CD4-positive, CD25-positive, alpha-beta regulatory T cell (primary cell): ENCODE results near the gene GSDMA. TPM values are rescaled to one million over a fixed set of nuclear protein-coding genes. Genes with fewer than 3 reads are reported as not detected.
A peak's percentile ranks its signal among the peaks of the same experiment; 100 is the strongest.

Experiments
- ATAC-seq, 2 donors: fragments of 150-1000 bp; cut with Tn5 transposase; one replicate each; pipeline ENCODE4 v1.10.0; 2021; ENCODE audit warnings: low read depth in 2 of 2, moderate number of reproducible peaks in 2 of 2, moderate library complexity in 1 of 2
- DNase-seq, 3 donors: peaks; one replicate each; pipeline versions ENCODE4 v3.0.0 to v3.0.0-alpha.2; 2012 to 2022; ENCODE audit warnings: mixed read lengths in 1 of 3
- H3K27ac ChIP-seq: one replicate; pipeline ENCODE4 v1.7.0; 2013; ENCODE audit warnings: mild to moderate bottlenecking, low read length; ENCODE audit not compliant: insufficient read depth, poor library complexity, severe bottlenecking
- H3K27me3 ChIP-seq: one replicate; pipeline ENCODE4 v1.7.0; 2013; ENCODE audit warnings: low read length; ENCODE audit not compliant: control insufficient read depth, insufficient read depth
- H3K36me3 ChIP-seq: one replicate; pipeline ENCODE4 v1.7.0; 2013; ENCODE audit warnings: mild to moderate bottlenecking, low read length, moderate library complexity; ENCODE audit not compliant: control insufficient read depth, insufficient read depth
- H3K4me1 ChIP-seq: 2 replicates; pipeline ENCODE4 v1.7.0; 2013; ENCODE audit warnings: mild to moderate bottlenecking, low read length; ENCODE audit not compliant: insufficient read depth, control insufficient read depth, poor library complexity, severe bottlenecking
- H3K4me3 ChIP-seq: one replicate; pipeline ENCODE4 v1.7.0; 2013; ENCODE audit warnings: low read depth, mild to moderate bottlenecking, low read length, moderate library complexity
- H3K9me3 ChIP-seq, 2 experiments: 1 replicate in 1 of 2; 2 replicates in 1 of 2; pipeline ENCODE4 v1.7.0; 2013; ENCODE audit warnings: low read length in 2 of 2, mild to moderate bottlenecking in 1 of 2, moderate library complexity in 1 of 2; ENCODE audit not compliant: control insufficient read depth in 2 of 2
- H3K27ac Mint-ChIP-seq, 3 donors: one replicate each; pipeline ENCODE4 v1.8.0; 2020 to 2022; ENCODE audit warnings: mild to moderate bottlenecking in 3 of 3, mixed read lengths in 3 of 3, moderate library complexity in 2 of 3
- H3K27me3 Mint-ChIP-seq: one replicate; pipeline ENCODE4 v1.8.0; 2022; ENCODE audit warnings: mild to moderate bottlenecking, mixed read lengths
- H3K36me3 Mint-ChIP-seq: one replicate; pipeline ENCODE4 v1.8.0; 2020; ENCODE audit warnings: mixed read lengths
- H3K4me1 Mint-ChIP-seq, 4 donors: one replicate each; pipeline ENCODE4 v1.8.0; 2020 to 2022; ENCODE audit warnings: mixed read lengths in 4 of 4, mild to moderate bottlenecking in 1 of 4
- H3K4me3 Mint-ChIP-seq, 4 donors: one replicate each; pipeline ENCODE4 v1.8.0; 2020 to 2022; ENCODE audit warnings: mild to moderate bottlenecking in 4 of 4, mixed read lengths in 4 of 4, moderate library complexity in 3 of 4
- H3K9me3 Mint-ChIP-seq, 7 donors: one replicate each; pipeline ENCODE4 v1.8.0; 2020 to 2022; ENCODE audit warnings: mixed read lengths in 7 of 7, mild to moderate bottlenecking in 3 of 7, moderate library complexity in 2 of 7
- polyA plus RNA-seq, 4 donors: library from polyadenylated mRNA; unstranded; fragments of 300-500 nt; fragmentation: Illumina TruSeq; gene quantifications; one replicate each; pipeline ENCODE4 v1.2.3, GENCODE V29; 2021
- total RNA-seq: library from RNA; stranded (reverse); gene quantifications from one replicate; pipeline ENCODE4 v1.2.3, GENCODE V29; 2022

The GSDMA gene
- total and polyA plus RNA-seq, 5 donors from 2014 or later = 1.1 to 2.8 (median 2.1) TPM

DNA sequence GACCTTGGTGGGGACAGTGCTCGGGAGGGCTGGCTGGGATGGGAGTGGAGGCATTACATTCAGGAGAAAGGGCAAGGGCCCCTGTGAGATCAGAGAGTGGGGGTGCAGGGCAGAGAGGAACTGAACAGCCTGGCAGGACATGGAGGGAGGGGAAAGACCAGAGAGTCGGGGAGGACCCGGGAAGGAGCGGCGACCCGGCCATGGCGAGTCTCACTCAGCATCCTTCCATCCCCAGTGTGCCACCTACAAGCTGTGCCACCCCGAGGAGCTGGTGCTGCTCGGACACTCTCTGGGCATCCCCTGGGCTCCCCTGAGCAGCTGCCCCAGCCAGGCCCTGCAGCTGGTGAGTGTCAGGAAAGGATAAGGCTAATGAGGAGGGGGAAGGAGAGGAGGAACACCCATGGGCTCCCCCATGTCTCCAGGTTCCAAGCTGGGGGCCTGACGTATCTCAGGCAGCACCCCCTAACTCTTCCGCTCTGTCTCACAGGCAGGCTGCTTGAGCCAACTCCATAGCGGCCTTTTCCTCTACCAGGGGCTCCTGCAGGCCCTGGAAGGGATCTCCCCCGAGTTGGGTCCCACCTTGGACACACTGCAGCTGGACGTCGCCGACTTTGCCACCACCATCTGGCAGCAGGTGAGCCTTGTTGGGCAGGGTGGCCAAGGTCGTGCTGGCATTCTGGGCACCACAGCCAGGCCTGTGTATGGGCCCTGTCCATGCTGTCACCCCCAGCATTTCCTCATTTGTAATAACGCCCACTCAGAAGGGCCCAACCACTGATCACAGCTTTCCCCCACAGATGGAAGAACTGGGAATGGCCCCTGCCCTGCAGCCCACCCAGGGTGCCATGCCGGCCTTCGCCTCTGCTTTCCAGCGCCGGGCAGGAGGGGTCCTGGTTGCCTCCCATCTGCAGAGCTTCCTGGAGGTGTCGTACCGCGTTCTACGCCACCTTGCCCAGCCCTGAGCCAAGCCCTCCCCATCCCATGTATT, 53.5 kb downstream of the GSDMA start:
- Mint-ChIP-seq H3K4me3 (no peak overlapping the region), H3K27ac (no peak overlapping the region), H3K9me3 (peaks cover 0 to 1% (median 0%) of the 10 kb centered on the region in 7 donors), H3K4me1 (peaks cover 0 to 13% (median 3%) of the 10 kb centered on the region in 4 donors), H3K27me3 (no peaks in the 10 kb centered on the region), H3K36me3 (peaks cover 11% of the 10 kb centered on the region)
- no peak for ATAC-seq
- H3K27ac ChIP-seq = no peak overlapping the region
- peaks cover 23% of the 10 kb centered on the region for H3K36me3 ChIP-seq
- H3K4me3 ChIP-seq = no peak overlapping the region
- H3K4me1 ChIP-seq = no peaks in the 10 kb centered on the region
- no peaks in the 10 kb centered on the region for H3K27me3 ChIP-seq
- no peaks in the 10 kb centered on the region for H3K9me3 ChIP-seq
- DNase-seq = no peak

DNA sequence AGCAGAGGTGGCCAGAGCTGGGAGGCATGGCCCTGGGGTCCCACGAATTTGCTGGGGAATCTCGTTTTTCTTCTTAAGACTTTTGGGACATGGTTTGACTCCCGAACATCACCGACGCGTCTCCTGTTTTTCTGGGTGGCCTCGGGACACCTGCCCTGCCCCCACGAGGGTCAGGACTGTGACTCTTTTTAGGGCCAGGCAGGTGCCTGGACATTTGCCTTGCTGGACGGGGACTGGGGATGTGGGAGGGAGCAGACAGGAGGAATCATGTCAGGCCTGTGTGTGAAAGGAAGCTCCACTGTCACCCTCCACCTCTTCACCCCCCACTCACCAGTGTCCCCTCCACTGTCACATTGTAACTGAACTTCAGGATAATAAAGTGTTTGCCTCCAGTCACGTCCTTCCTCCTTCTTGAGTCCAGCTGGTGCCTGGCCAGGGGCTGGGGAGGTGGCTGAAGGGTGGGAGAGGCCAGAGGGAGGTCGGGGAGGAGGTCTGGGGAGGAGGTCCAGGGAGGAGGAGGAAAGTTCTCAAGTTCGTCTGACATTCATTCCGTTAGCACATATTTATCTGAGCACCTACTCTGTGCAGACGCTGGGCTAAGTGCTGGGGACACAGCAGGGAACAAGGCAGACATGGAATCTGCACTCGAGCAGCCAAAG, 54.7 kb downstream of the GSDMA start:
- H3K27me3 Mint-ChIP-seq = no peaks in the 10 kb centered on the region
- peaks cover 0 to 7% (median 3%) of the 10 kb centered on the region in 4 donors for H3K4me1 Mint-ChIP-seq
- no peak overlapping the region for H3K27ac Mint-ChIP-seq
- no peaks in the 10 kb centered on the region for H3K9me3 ChIP-seq
- no peak overlapping the region for H3K4me3 ChIP-seq
- ATAC-seq (no peak), DNase-seq (no peak)
- no peaks in the 10 kb centered on the region for H3K27me3 ChIP-seq
- peaks cover 0 to 1% (median 0%) of the 10 kb centered on the region in 7 donors for H3K9me3 Mint-ChIP-seq
- no peak overlapping the region for H3K4me3 Mint-ChIP-seq
- peaks cover 35% of the 10 kb centered on the region for H3K36me3 ChIP-seq
- peaks cover 13% of the 10 kb centered on the region for H3K36me3 Mint-ChIP-seq
- no peaks in the 10 kb centered on the region for H3K4me1 ChIP-seq
- no peak overlapping the region for H3K27ac ChIP-seq

DNA sequence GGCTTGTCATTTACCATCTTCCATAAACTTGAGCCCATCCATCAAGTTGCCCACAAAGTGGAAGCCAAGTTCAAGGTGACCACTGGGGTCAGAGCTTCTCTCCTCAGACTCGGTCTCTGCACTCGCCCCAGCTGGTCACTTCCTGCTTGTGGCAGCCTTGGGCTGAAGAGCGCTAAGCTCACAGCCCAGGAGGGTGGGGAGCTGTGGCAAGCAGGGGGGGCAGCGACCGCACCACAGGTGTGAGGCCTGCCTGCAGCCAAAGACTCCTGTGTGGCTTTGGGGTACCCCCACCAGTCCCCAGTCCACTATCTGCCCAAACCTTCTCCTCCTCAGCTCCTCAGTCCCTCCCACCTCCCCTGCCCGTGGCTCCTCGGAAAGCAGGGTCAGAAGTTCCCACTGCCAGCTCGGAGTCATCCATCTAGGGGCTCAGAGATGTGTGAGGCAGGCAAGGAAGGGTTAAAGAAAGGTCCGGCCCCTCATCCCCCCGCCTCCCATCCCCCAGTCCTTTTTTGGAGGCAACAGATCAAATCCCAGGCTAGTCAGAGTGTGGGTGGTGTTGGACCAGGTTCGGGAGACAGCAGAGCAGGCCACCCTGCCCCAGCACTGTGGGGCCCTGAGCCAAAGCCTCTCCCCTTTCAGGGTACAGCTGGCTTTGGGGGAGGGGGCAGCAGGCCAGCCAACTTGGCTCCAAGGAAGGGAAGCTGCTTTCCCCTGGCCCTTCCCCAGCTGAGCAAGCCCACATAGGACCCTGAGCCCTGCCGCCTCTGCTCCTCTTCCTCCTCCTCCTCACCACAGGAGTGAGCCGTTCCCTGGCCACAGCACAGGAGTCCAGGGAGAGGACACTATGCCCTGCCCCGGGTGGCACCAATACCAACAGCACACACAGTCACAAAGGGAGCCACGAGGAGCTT, 55.7 kb downstream of the GSDMA start:
- no peaks in the 10 kb centered on the region for H3K27me3 Mint-ChIP-seq
- no peaks in the 10 kb centered on the region for H3K9me3 ChIP-seq
- peaks cover 0 to 1% (median 0%) of the 10 kb centered on the region in 7 donors for H3K9me3 Mint-ChIP-seq
- ATAC-seq (no peak), DNase-seq (no peak)
- no peak overlapping the region for H3K4me3 Mint-ChIP-seq
- H3K27ac ChIP-seq = no peak overlapping the region
- peak overlapping the region in 1 of 3 donors; percentile 32 for H3K27ac Mint-ChIP-seq
- H3K36me3 Mint-ChIP-seq = peaks cover 13% of the 10 kb centered on the region
- H3K4me3 ChIP-seq = no peak overlapping the region
- peaks cover 0 to 6% (median 2%) of the 10 kb centered on the region in 4 donors for H3K4me1 Mint-ChIP-seq
- H3K36me3 ChIP-seq = peaks cover 40% of the 10 kb centered on the region
- no peaks in the 10 kb centered on the region for H3K27me3 ChIP-seq
- H3K4me1 ChIP-seq = no peaks in the 10 kb centered on the region

DNA sequence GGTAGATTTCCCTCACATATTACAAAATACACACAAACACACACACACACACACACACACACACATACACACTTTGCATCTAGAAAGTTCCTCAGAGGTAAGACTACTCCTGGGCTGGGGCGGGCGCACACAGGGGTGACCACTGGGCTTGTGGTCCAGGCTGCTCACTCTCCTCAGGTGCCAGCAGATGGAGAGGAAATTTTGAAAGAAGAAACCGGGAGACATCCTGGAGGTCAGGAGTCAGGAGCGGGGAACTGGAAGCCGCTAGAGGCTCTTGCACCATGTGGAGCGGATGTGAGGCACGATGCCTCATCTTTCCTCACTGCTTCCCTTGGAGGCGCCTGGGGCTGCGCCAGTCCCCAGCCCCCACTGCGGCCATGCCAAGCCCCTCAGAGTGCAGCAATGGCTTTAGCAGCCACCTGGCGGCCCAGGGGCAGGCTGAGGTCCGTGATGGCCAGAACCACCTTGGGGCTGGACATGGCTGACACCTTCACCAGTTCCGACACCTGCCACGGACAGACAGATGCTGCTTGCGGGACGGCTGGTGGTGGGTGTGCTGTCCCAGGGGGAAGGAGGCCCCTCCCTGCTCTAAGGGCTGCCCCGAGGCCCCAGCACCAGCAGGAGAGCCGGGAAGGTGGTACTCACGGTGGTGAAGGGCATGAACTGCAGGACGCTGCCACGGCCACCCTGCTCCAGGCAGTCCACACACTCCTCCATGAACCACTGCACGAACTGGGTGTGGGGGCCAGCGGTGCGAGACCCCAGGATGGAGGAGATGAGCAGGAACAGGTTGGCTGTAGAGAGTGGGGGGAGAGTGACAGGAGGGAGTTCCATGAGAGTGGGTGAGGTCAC, 56.6 kb downstream of the GSDMA start:
- peaks cover 40% of the 10 kb centered on the region for H3K36me3 ChIP-seq
- Mint-ChIP-seq H3K27ac (peak overlapping the region in 1 of 3 donors; percentile 69), H3K36me3 (peaks cover 13% of the 10 kb centered on the region), H3K4me1 (no peaks in the 10 kb centered on the region), H3K4me3 (no peak overlapping the region), H3K9me3 (peaks cover 0 to 1% (median 0%) of the 10 kb centered on the region in 7 donors), H3K27me3 (no peaks in the 10 kb centered on the region)
- ATAC-seq = no peak
- no peak overlapping the region for H3K27ac ChIP-seq
- no peaks in the 10 kb centered on the region for H3K9me3 ChIP-seq
- no peak for DNase-seq
- H3K4me3 ChIP-seq = no peak overlapping the region
- no peaks in the 10 kb centered on the region for H3K4me1 ChIP-seq
- no peaks in the 10 kb centered on the region for H3K27me3 ChIP-seq

DNA sequence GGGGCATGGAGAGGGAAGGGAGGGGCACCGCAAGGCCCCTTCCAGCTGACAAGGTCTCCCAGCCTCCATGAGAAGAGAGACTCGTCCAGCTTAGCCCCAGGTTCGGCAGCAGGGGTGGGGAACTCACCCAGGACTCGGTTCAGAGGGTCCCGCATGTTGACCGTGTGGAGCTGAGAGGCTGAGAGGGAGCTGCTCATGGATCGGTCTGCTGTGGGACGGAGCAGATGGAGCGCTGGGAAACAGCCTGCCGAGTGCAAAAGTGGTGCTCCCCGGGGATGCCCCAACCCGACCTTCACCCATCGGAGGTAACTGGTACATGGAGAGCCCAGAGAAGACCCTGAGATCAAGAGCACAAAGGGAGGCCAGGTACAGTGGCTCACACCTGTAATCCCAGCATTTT, 57.3 kb downstream of the GSDMA start:
- Histone ChIP-seq H3K4me3 (no peak overlapping the region), H3K27me3 (no peaks in the 10 kb centered on the region), H3K36me3 (peaks cover 44% of the 10 kb centered on the region), H3K9me3 (no peaks in the 10 kb centered on the region), H3K4me1 (no peaks in the 10 kb centered on the region), H3K27ac (no peak overlapping the region)
- no peaks in the 10 kb centered on the region for H3K27me3 Mint-ChIP-seq
- peaks cover 14% of the 10 kb centered on the region for H3K36me3 Mint-ChIP-seq
- ATAC-seq = no peak
- peaks cover 0 to under 1% (median 0%) of the 10 kb centered on the region in 4 donors for H3K4me1 Mint-ChIP-seq
- no peak overlapping the region for H3K4me3 Mint-ChIP-seq
- peak overlapping the region in 1 of 3 donors; percentile 69 for H3K27ac Mint-ChIP-seq
- H3K9me3 Mint-ChIP-seq = peaks cover 0 to 1% (median 0%) of the 10 kb centered on the region in 7 donors
- no peak for DNase-seq

DNA sequence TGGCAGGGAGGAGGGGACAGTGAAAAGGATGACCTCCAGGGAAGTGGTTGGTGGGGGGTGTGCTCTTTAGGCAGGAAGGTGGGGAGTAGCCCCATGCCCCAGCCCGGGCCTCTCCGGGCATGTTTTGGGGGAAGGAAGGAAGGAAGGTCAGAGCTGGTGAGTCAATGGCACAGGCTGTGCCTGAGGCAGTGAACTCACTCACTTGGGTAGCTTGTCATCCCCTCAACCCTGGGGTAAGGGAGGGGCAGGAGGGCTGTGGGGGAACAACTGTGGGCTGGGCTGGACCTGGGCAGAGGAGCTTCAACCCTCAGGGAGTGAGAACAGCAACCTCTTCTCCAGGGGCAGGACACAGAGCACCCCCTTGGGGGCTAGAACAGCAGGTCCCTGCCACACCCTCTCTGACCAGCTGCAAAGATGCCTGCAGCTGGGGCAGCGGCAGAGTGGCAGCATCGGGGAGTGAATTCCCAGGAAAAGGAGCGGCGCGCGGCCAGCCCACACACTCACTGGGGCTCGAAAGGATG, 58.7 kb downstream of the GSDMA start:
- Histone ChIP-seq H3K4me3 (no peak overlapping the region), H3K27me3 (no peaks in the 10 kb centered on the region), H3K9me3 (no peaks in the 10 kb centered on the region), H3K27ac (no peak overlapping the region), H3K4me1 (peaks cover 6% of the 10 kb centered on the region), H3K36me3 (peaks cover 56% of the 10 kb centered on the region)
- peaks cover 0 to 13% (median 9%) of the 10 kb centered on the region in 4 donors for H3K4me1 Mint-ChIP-seq
- DNase-seq (no peak), ATAC-seq (no peak)
- H3K27ac Mint-ChIP-seq = peak overlapping the region in 1 of 3 donors; percentile 46
- no peaks in the 10 kb centered on the region for H3K27me3 Mint-ChIP-seq
- H3K4me3 Mint-ChIP-seq = no peak overlapping the region
- H3K36me3 Mint-ChIP-seq = peaks cover 27% of the 10 kb centered on the region
- peaks cover 0 to 1% (median 0%) of the 10 kb centered on the region in 7 donors for H3K9me3 Mint-ChIP-seq
